NT2/D1 (cell line): Measurements from ENCODE around the gene TANC1.

ENCODE experiments used
- DNase-seq: peaks from one replicate; pipeline ENCODE4 v3.0.0-alpha.2; 2011; ENCODE audit warnings: low read depth, low spot score
- H3K27me3 ChIP-seq: 2 replicates; pipeline ENCODE4 v1.6.0; 2011; ENCODE audit warnings: mild to moderate bottlenecking; ENCODE audit not compliant: insufficient read length, insufficient read depth
- H3K36me3 ChIP-seq: 2 replicates; pipeline ENCODE4 v1.6.1; 2011; ENCODE audit warnings: mild to moderate bottlenecking, low read length, mixed read lengths; ENCODE audit not compliant: insufficient read depth, insufficient read length
- H3K4me1 ChIP-seq: 2 replicates; pipeline ENCODE4 v1.5.1; 2011; ENCODE audit not compliant: insufficient read depth, insufficient read length
- H3K4me3 ChIP-seq: 2 replicates; pipeline ENCODE4 v1.5.1; 2011; ENCODE audit warnings: low read depth; ENCODE audit not compliant: insufficient read length
- H3K9ac ChIP-seq: 2 replicates; pipeline ENCODE4 v1.6.0; 2011; ENCODE audit warnings: low read depth; ENCODE audit not compliant: insufficient read length
- H3K9me3 ChIP-seq: 2 replicates; pipeline ENCODE4 v1.5.1; 2011; ENCODE audit warnings: mild to moderate bottlenecking, low read length; ENCODE audit not compliant: insufficient read depth
- SUZ12 ChIP-seq: IDR thresholded peaks from 2 replicates; pipeline ENCODE4 v1.6.1; 2011; ENCODE audit not compliant: insufficient read length, insufficient read depth; ENCODE audit errors: extremely low read depth
- YY1 ChIP-seq: IDR thresholded peaks from 2 replicates; pipeline ENCODE4 v1.6.1; 2011; ENCODE audit not compliant: insufficient read length, insufficient read depth
- ZNF274 ChIP-seq: IDR thresholded peaks from 2 replicates; pipeline ENCODE4 v1.6.1; 2011; ENCODE audit warnings: mild to moderate bottlenecking, low read depth, low read length

TANC1 gene

DNA sequence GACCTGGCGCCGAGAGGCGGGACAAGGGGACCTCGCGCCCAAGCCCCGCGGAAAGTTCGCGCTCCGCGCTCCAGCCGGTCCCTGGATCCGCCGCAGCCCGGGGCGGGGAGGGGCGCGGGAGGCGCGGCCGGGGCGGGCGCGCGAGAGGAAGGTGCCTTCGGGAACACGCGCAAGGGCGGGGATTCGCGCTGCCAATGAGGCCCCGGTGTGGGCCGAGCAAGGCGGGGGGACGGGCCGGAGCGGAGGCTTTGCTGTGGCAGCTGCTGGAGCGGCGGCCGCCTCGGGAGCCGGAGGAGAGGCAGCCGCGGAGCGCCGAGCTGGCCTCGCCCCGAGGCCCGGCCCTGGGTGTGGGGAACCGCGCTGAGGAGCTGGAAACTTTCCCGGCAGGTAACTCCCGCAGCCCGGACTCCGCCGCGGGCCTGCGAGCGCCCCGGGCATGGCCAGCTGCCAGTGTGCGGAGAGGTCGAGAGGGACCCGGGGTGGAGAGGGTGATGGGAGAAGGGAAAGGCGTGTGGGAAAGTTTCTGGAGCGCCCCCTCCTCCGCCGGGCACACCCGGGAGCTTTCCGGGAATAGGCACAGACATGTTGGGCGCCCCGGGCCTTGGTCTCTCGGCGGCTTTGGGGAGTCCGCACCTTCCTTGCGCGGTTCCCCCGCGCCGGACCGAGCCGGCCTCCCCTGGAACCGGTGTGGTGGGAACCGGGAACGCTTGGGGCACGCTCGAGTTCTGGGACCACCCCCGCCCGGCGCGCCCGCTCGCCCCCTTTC, at the start of gene TANC1:
TANC1 (plus strand) TSS at position 245 of the 766 bp plus-strand sequence. CDS start 97,271 bp downstream, outside the sequence.
- H3K4me3 ChIP-seq, result peak within 1 kb of the TSS; percentile 52

DNA sequence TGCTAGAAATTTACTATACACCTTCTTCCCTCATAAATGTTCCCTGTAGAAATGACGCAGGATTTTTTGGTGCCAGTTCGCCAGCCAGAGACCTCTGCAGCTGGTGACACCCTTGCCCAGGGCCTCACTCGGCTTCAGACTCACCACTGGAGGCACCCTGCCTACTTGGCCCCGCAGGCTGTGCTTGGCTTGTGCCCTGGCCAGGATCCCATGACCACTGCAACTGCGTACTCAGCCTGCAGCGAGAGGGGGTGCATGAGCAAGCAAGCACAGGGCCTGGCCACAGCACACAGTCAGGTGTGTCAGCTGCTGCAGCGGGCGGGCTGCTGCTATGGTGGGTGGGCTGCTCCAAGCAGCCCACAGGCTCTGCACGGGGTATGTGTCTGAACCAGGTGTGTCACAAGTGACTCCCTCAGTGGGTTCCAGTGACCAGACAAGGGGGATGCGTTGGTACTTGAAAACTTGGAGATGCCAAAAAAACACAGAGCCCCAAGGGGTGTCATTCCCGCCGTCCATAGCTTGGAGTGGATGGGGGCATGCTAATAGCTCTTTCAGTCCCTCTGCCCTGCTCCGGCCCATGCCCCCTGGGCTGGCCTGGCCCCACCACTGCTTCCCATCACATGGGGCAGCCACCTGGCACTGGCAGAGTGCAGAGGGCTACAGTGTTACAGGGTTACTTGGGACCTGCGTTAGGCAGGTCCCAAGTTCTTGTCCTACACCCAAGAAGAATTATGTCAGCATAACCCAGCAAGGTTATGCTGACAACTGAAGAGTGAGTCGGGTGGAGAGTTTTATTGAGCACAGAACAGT, 46.6 kb upstream of the TANC1 start:
- Histone ChIP-seq H3K27me3 (no peaks in the 10 kb centered on the region), H3K9me3 (peaks cover 23% of the 10 kb centered on the region), H3K36me3 (no peaks in the 10 kb centered on the region), H3K9ac (no peak overlapping the region), H3K4me3 (no peak overlapping the region), H3K4me1 (peaks cover 5% of the 10 kb centered on the region)
- TF ChIP-seq ZNF274 (no peak), SUZ12 (no peak), YY1 (no peak)
- no peak for DNase-seq

More for the DNA sequence above, at the start of gene TANC1:
- no peak for TF ChIP-seq ZNF274
- no peak for TF ChIP-seq YY1
- no peak for TF ChIP-seq SUZ12
- H3K9ac ChIP-seq, result peak within 1 kb of the TSS; percentile 84
- peak; percentile 68 for DNase-seq
- H3K4me1 ChIP-seq, result no peaks in the 10 kb centered on the region
- no peaks in the 10 kb centered on the region for H3K9me3 ChIP-seq
- H3K27me3 ChIP-seq, result peaks cover 34% of the 10 kb centered on the region
- H3K36me3 ChIP-seq, result peaks cover 15% of the 10 kb centered on the region

DNA sequence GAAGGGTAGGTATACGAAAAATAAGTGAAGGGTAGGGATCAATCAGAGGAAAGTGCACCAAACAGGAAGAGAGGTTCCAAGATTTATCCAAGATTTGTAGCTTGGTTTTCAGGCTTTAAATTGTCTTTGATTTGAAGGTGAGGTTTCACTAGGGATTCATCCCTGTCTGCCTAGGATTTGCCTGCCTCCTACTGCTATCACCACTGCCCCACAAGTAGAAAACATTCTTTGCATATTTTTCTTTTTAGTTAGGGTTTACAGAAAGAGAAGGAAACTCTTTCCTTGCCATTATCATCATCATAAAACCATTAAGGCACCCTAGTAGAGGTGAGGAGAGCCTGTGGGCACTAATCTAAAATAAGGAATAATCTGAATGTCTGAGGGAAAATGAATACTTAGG, 45.8 kb upstream of the TANC1 start:
- Histone ChIP-seq H3K9me3 (peaks cover 23% of the 10 kb centered on the region), H3K27me3 (no peaks in the 10 kb centered on the region), H3K9ac (no peak overlapping the region), H3K36me3 (no peaks in the 10 kb centered on the region), H3K4me1 (peaks cover 5% of the 10 kb centered on the region), H3K4me3 (no peak overlapping the region)
- no peak for TF ChIP-seq YY1
- no peak for TF ChIP-seq ZNF274
- TF ChIP-seq SUZ12, result no peak
- no peak for DNase-seq

DNA sequence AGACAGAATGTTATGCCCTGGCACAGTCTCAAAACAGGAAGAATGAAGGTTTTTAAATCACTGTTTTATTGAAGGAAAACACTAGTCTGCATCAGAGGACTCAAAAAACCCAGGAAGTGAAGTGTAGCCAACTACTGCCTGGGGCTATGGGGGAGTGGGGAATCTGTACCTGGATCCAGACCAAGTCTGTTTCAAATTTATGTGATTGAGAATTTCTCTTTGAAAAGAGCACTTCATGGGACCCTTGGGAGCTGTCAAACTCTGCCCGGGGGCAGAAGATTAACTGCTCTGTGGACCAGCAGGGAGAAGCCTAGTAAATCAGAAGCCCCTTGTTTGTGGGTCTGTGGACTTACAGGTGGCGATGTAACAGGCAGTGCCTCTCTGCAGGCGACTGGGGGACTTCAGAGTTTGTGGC, 45.3 kb upstream of the TANC1 start:
- H3K4me1 ChIP-seq, result peaks cover 5% of the 10 kb centered on the region
- H3K27me3 ChIP-seq, result no peaks in the 10 kb centered on the region
- H3K36me3 ChIP-seq, result no peaks in the 10 kb centered on the region
- no peak for DNase-seq
- no peak overlapping the region for H3K9ac ChIP-seq
- H3K9me3 ChIP-seq, result peaks cover 23% of the 10 kb centered on the region
- TF ChIP-seq YY1 (no peak), SUZ12 (no peak), ZNF274 (no peak)
- no peak overlapping the region for H3K4me3 ChIP-seq

DNA sequence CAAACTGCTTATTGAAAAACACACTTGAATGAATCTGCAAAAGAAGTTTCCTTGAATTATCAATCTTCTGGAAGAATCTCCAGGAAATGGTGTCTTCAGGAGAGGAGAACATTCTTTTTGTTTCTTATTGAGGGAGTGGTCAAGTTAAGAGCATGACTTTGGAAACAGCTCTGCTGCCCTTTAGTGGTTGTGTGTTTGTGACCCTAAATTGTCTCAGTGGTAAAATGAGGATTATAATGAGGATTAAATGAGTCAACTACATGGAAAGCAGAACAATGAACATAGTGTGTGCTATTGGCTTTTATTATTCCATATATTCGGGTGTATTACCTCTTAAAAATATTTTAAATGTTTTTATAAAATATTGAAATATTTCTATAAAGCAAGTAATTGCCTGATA, 44.8 kb upstream of the TANC1 start:
- no peak overlapping the region for H3K4me3 ChIP-seq
- no peak overlapping the region for H3K9ac ChIP-seq
- H3K36me3 ChIP-seq, result no peaks in the 10 kb centered on the region
- TF ChIP-seq SUZ12 (no peak), ZNF274 (no peak), YY1 (no peak)
- H3K4me1 ChIP-seq, result peaks cover 5% of the 10 kb centered on the region
- H3K27me3 ChIP-seq, result no peaks in the 10 kb centered on the region
- H3K9me3 ChIP-seq, result peaks cover 22% of the 10 kb centered on the region
- no peak for DNase-seq

GRCh38 chr2:158926478-158926948, 41.9 kb upstream of the TANC1 start:
- no peak for DNase-seq
- H3K4me3 ChIP-seq, result no peak overlapping the region
- H3K36me3 ChIP-seq, result no peaks in the 10 kb centered on the region
- TF ChIP-seq SUZ12 (no peak), ZNF274 (no peak)
- H3K4me1 ChIP-seq, result peaks cover 5% of the 10 kb centered on the region
- peaks cover 20% of the 10 kb centered on the region; the same call in 1 of the 2 replicates for H3K9me3 ChIP-seq
- no peaks in the 10 kb centered on the region for H3K27me3 ChIP-seq
- H3K9ac ChIP-seq, result no peak overlapping the region

DNA sequence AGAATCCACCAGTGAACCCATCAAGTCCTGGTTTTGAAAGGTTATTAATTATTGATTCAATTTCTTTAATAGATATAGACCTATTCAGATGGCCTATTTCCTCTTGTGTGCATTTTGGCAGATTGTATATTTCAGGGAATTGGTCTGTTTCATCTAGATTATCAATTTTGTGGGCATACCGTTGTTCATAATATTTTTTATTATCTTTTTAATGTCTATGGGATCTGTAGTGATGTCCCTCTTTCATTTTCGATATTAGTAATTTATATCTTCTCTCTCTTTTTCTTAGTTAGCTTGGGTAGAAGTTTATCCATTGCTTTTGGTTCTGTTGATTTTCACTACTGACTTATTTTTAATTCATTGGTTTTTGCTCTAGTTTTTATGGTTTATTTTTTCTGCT, 39.9 kb upstream of the TANC1 start:
- DNase-seq, result no peak
- no peak overlapping the region for H3K4me3 ChIP-seq
- no peaks in the 10 kb centered on the region for H3K4me1 ChIP-seq
- H3K9me3 ChIP-seq, result peaks cover 11% of the 10 kb centered on the region; the same call in 1 of the 2 replicates
- H3K27me3 ChIP-seq, result no peaks in the 10 kb centered on the region
- TF ChIP-seq YY1 (no peak), SUZ12 (no peak), ZNF274 (no peak)
- no peaks in the 10 kb centered on the region for H3K36me3 ChIP-seq
- H3K9ac ChIP-seq, result no peak overlapping the region
